ENCODE results near the gene DIPK1C. TPM values are rescaled to one million over a fixed set of nuclear protein-coding genes. Genes with fewer than 3 reads are reported as not detected.

DIPK1C gene
- total and polyA plus RNA-seq, 2 donors (not counting 1 experiment from before 2014, with no cell fraction given): not detected

- intact Hi-C loops (cut with micrococcal nuclease): no loop called here
- ATAC-seq (ENCODE audit: low read depth) (no peak), DNase-seq (no peak)
- peak overlapping the region; percentile 31 for H3K4me2 ChIP-seq (replicated peaks; ENCODE audit: low read depth, low read length, poor library complexity, severe bottlenecking)
- H3K27ac ChIP-seq (ENCODE audit: low read length in 2 of 2): no peak overlapping the region
- no peaks in the 10 kb centered on the region for H3K79me2 ChIP-seq (ENCODE audit: control insufficient read depth, insufficient read depth, low read length)
- WGBS (ENCODE audit: insufficient coverage): 43% methylated on average over 8 of the region's 8 CpGs
- no peak overlapping the region for H3K27ac Mint-ChIP-seq
- peaks cover 23 to 26% of the 10 kb centered on the region in 2 donors for H3K4me1 ChIP-seq (ENCODE audit: control insufficient read depth in 2 of 2, insufficient read depth in 2 of 2, low read length in 2 of 2)
- H3K36me3 ChIP-seq (replicated peaks in 1 of 2; ENCODE audit: control extremely low read depth in 1 of 2, control insufficient read depth in 1 of 2, extremely low read depth in 1 of 2, insufficient read depth in 2 of 2, low read length in 1 of 2): no peaks in the 10 kb centered on the region
- TF ChIP-seq, protein P1, sequence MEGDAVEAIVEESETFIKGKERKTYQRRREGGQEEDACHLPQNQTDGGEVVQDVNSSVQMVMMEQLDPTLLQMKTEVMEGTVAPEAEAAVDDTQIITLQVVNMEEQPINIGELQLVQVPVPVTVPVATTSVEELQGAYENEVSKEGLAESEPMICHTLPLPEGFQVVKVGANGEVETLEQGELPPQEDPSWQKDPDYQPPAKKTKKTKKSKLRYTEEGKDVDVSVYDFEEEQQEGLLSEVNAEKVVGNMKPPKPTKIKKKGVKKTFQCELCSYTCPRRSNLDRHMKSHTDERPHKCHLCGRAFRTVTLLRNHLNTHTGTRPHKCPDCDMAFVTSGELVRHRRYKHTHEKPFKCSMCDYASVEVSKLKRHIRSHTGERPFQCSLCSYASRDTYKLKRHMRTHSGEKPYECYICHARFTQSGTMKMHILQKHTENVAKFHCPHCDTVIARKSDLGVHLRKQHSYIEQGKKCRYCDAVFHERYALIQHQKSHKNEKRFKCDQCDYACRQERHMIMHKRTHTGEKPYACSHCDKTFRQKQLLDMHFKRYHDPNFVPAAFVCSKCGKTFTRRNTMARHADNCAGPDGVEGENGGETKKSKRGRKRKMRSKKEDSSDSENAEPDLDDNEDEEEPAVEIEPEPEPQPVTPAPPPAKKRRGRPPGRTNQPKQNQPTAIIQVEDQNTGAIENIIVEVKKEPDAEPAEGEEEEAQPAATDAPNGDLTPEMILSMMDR (IDR thresholded peaks at IDR 0.05): no peak
- no peak for TF ChIP-seq EZH2 (IDR thresholded peaks at IDR 0.05; ENCODE audit: borderline replicate concordance, insufficient read depth, low read depth, low read length, poor library complexity, severe bottlenecking)
- peak overlapping the region; percentile 57 for H2AFZ ChIP-seq (ENCODE audit: insufficient read depth, low read depth, low read length, poor library complexity, severe bottlenecking)
- H3K27me3 Mint-ChIP-seq: no peaks in the 10 kb centered on the region
- no peaks in the 10 kb centered on the region for H4K20me1 ChIP-seq (ENCODE audit: control insufficient read depth, insufficient read depth, low read length, poor library complexity, severe bottlenecking)
- no peaks in the 10 kb centered on the region for H3K9me3 Mint-ChIP-seq (ENCODE audit: insufficient read depth)
- H3K4me3 ChIP-seq (ENCODE audit: control extremely low read depth in 1 of 5, extremely low read depth in 1 of 5, insufficient read depth in 1 of 5, low read depth in 2 of 5, low read length in 4 of 5): no peak overlapping the region
- H3K9me3 ChIP-seq (ENCODE audit: control extremely low read depth in 1 of 3, control insufficient read depth in 2 of 3, insufficient read depth in 1 of 3, low read length in 2 of 3): no peaks in the 10 kb centered on the region
- peaks cover 25% of the 10 kb centered on the region for H3K4me1 Mint-ChIP-seq
- H3K9ac ChIP-seq (ENCODE audit: low read length): peak overlapping the region; percentile 23
- no peak overlapping the region for H3K4me3 Mint-ChIP-seq
- CTCF ChIA-PET: interaction anchor here (0.8 to 1.6 kb wide), 2 partner anchors 9 to 69 kb away, joined by 3 to 4 read pairs; no protein-coding TSS in a partner anchor
- H3K27me3 ChIP-seq (replicated peaks in 1 of 4; ENCODE audit: control extremely low read depth in 1 of 4, control insufficient read depth in 3 of 4, insufficient read depth in 4 of 4, low read length in 3 of 4): no peaks in the 10 kb centered on the region
- POLR2A ChIA-PET: no interaction called here
Measured at GRCh38 chr18:74410441-74410992, 46.6 kb downstream of the DIPK1C start.

- Histone ChIP-seq H3K27me3 (replicated peaks in 1 of 4; ENCODE audit: control extremely low read depth in 1 of 4, control insufficient read depth in 3 of 4, insufficient read depth in 4 of 4, low read length in 3 of 4) (no peaks in the 10 kb centered on the region), H4K20me1 (ENCODE audit: control insufficient read depth, insufficient read depth, low read length, poor library complexity, severe bottlenecking) (no peaks in the 10 kb centered on the region), H3K4me1 (ENCODE audit: control insufficient read depth in 2 of 2, insufficient read depth in 2 of 2, low read length in 2 of 2) (peaks cover 23 to 26% of the 10 kb centered on the region in 2 donors), H2AFZ (ENCODE audit: insufficient read depth, low read depth, low read length, poor library complexity, severe bottlenecking) (peak overlapping the region; percentile 72), H3K9ac (ENCODE audit: low read length) (peak overlapping the region; percentile 58), H3K27ac (ENCODE audit: low read length in 2 of 2) (peak overlapping the region; percentile 35 to 82), H3K79me2 (ENCODE audit: control insufficient read depth, insufficient read depth, low read length) (no peaks in the 10 kb centered on the region), H3K4me2 (replicated peaks; ENCODE audit: low read depth, low read length, poor library complexity, severe bottlenecking) (peak overlapping the region; percentile 67), H3K9me3 (ENCODE audit: control extremely low read depth in 1 of 3, control insufficient read depth in 2 of 3, insufficient read depth in 1 of 3, low read length in 2 of 3) (no peaks in the 10 kb centered on the region), H3K4me3 (ENCODE audit: control extremely low read depth in 1 of 5, extremely low read depth in 1 of 5, insufficient read depth in 1 of 5, low read depth in 2 of 5, low read length in 4 of 5) (peak overlapping the region in 3 of 5 experiments; percentile 23 to 45 (median 35)), H3K36me3 (replicated peaks in 1 of 2; ENCODE audit: control extremely low read depth in 1 of 2, control insufficient read depth in 1 of 2, extremely low read depth in 1 of 2, insufficient read depth in 2 of 2, low read length in 1 of 2) (no peaks in the 10 kb centered on the region)
- ChIA-PET POLR2A (no interaction called here), CTCF (interaction anchor here (1.4 kb wide), 1 partner anchor 55 kb away, joined by 3 read pairs; no protein-coding TSS in a partner anchor)
- Mint-ChIP-seq H3K9me3 (ENCODE audit: insufficient read depth) (no peaks in the 10 kb centered on the region), H3K4me1 (peaks cover 25% of the 10 kb centered on the region), H3K4me3 (peak overlapping the region; percentile 79), H3K27me3 (no peaks in the 10 kb centered on the region), H3K27ac (peak overlapping the region; percentile 86)
- intact Hi-C loops (cut with micrococcal nuclease): no loop called here
- DNase-seq (peak; percentile 15), ATAC-seq (ENCODE audit: low read depth) (no peak)
- TF ChIP-seq EZH2 (IDR thresholded peaks at IDR 0.05; ENCODE audit: borderline replicate concordance, insufficient read depth, low read depth, low read length, poor library complexity, severe bottlenecking): no peak
- TF ChIP-seq, protein P1 (IDR thresholded peaks at IDR 0.05): no peak
- WGBS (ENCODE audit: insufficient coverage): 0% methylated on average over 1 of the region's 2 CpGs
Measured at GRCh38 chr18:74407888-74408287, 49.2 kb downstream of the DIPK1C start.

Data from B cell (primary cell).